ENCODE measurements around the gene MAN1A1.

- TF ChIP-seq CTCF (IDR thresholded peaks at IDR 0.05) (no peak), POLR2A (IDR thresholded peaks at IDR 0.05) (no peak)
Measured at GRCh38 chr6:119308048-119308570, 41.5 kb downstream of the MAN1A1 start.

Measured in right lobe of liver (tissue), 4 donors.